PFSK-1 (cell line): Measurements from ENCODE around the gene KCNQ2.

ENCODE experiments used
- FOXP2 ChIP-seq: optimal IDR thresholded peaks from 2 replicates; pipeline ENCODE3; 2011; ENCODE audit warnings: borderline replicate concordance, control low read depth, inconsistent platforms; ENCODE audit not compliant: insufficient read depth; ENCODE audit errors: extremely low read length, extremely low read depth
- POLR2AphosphoS5 ChIP-seq: IDR thresholded peaks from 2 replicates; pipeline ENCODE4 v1.6.1; 2012; ENCODE audit warnings: low read depth, mild to moderate bottlenecking, control low read depth, low read length, moderate library complexity
- SIN3A ChIP-seq: IDR thresholded peaks from 2 replicates; pipeline ENCODE4 v1.6.1; 2012; ENCODE audit warnings: mild to moderate bottlenecking, low read length, moderate library complexity, borderline replicate concordance; ENCODE audit not compliant: insufficient read depth
- TAF1 ChIP-seq: IDR thresholded peaks from 2 replicates; pipeline ENCODE4 v1.6.1; 2012; ENCODE audit warnings: low read length, control low read depth, borderline replicate concordance; ENCODE audit not compliant: insufficient read depth
- TF ChIP-seq, protein P1 (sequence below), 2 experiments: IDR thresholded peaks; 2 replicates each; pipeline versions ENCODE4 v1.6.1 to v1.8.0; 2011 to 2012; ENCODE audit warnings: low read depth in 2 of 2, low read length in 2 of 2, control low read depth in 1 of 2, inconsistent platforms in 1 of 2, mild to moderate bottlenecking in 1 of 2, moderate library complexity in 1 of 2; ENCODE audit not compliant: insufficient read depth in 1 of 2

The KCNQ2 gene

DNA sequence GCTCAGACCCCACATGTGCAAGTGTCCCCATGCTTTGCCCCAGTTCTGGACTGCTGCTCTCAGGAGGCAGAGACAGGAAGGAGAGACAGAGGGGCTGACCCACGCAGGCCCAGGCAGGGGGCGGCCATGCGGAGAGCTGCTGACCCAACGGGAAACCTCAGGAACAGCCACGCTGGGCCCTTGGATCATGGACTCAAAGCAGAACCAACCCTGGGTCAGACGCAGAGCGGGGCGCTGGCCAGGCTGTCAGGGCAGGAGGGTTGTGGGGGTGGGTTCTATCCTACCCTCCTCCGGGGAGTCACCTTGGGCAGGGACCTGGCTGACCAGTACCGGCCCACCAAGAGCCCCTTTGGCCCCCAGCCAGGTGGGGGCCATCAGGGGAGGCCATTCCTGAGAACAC, 2.0 kb downstream of the KCNQ2 start:
- TF ChIP-seq POLR2AphosphoS5: no peak
- TF ChIP-seq SIN3A: no peak
- TF ChIP-seq, protein P1, sequence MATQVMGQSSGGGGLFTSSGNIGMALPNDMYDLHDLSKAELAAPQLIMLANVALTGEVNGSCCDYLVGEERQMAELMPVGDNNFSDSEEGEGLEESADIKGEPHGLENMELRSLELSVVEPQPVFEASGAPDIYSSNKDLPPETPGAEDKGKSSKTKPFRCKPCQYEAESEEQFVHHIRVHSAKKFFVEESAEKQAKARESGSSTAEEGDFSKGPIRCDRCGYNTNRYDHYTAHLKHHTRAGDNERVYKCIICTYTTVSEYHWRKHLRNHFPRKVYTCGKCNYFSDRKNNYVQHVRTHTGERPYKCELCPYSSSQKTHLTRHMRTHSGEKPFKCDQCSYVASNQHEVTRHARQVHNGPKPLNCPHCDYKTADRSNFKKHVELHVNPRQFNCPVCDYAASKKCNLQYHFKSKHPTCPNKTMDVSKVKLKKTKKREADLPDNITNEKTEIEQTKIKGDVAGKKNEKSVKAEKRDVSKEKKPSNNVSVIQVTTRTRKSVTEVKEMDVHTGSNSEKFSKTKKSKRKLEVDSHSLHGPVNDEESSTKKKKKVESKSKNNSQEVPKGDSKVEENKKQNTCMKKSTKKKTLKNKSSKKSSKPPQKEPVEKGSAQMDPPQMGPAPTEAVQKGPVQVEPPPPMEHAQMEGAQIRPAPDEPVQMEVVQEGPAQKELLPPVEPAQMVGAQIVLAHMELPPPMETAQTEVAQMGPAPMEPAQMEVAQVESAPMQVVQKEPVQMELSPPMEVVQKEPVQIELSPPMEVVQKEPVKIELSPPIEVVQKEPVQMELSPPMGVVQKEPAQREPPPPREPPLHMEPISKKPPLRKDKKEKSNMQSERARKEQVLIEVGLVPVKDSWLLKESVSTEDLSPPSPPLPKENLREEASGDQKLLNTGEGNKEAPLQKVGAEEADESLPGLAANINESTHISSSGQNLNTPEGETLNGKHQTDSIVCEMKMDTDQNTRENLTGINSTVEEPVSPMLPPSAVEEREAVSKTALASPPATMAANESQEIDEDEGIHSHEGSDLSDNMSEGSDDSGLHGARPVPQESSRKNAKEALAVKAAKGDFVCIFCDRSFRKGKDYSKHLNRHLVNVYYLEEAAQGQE (IDR thresholded peaks at IDR 0.05; ENCODE audit: insufficient read depth in 1 of 2, low read depth in 2 of 2, low read length in 2 of 2): no peak
- no peak for TF ChIP-seq FOXP2
- TF ChIP-seq TAF1: no peak

DNA sequence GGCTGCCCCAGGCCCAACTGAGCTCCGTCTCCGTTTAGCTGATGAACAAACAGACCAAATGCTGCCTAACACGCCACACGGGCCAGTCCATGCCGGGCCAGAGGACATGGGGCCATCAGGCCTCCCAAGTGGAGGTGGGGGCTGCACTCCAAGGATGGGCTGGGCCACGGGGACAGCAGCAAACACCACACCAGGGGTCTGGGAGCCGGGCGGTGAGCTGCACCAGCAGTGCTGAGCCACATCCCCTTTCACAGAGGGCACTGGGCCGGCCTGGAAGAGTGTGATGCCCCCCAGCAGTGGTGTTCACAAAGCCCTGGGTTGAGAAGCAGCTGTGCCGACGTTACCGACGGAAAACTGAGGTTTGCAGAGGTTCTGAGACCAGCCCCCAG, 2.7 kb downstream of the KCNQ2 start:
- TF ChIP-seq SIN3A (no peak), TAF1 (no peak), POLR2AphosphoS5 (no peak), FOXP2 (no peak)
- TF ChIP-seq, protein P1 (IDR thresholded peaks at IDR 0.05; ENCODE audit: insufficient read depth in 1 of 2, low read depth in 2 of 2, low read length in 2 of 2): no peak

DNA sequence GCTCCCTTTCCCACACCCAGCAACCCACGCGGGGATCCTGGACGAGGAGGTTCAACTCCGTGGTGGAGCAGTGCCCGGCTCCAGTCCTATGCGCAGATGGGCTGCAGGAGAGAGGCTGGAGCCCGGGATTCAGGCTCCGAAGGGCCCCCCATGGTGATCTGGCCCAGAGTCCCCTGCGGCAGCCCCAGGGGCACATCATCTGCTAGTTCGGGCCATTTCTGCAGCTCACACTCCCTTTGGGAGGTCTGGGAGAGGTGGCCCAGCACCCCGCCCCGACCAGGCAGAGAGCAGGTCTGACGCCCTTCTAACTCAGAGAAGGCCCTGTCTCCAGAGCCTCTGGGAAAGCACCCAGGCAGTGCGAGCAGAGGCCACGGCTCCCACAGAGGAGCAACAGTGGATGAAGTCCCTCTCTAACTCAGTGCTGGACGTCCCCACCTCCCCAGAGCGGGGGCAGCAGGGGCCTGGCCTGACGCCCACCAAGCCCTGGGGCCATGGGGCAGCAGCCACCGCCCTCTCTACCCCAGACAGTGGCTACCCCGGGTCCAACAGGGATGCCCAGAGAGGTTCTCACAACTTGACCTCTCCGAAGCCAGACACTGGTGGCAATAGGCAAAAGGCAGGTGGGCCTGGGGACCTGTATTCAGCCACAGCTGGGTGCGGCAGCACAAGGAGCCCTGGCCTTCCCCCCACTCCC, 3.3 kb downstream of the KCNQ2 start:
- TF ChIP-seq SIN3A (no peak), TAF1 (no peak), POLR2AphosphoS5 (no peak), FOXP2 (no peak)
- TF ChIP-seq, protein P1 (IDR thresholded peaks at IDR 0.05; ENCODE audit: insufficient read depth in 1 of 2, low read depth in 2 of 2, low read length in 2 of 2): no peak

DNA sequence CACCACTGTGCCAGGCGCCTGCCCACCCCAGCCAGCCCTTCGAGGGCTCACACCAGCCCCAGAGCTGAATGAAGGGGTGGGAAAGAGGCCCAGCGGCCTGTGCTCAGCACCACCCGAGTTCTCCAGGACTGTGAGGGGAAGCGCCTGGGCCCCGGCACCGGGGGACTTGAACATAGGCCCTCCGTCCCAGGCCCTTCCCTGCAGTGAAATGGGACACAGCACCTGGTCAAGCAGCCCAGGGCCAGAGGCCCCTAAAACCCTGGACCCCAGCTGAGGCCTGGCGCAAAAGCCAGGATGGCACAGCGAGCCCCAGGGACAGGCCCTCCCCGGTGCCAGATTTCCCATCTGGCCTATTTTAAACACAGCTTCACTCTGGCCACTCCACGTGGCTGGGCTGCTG, 4.0 kb downstream of the KCNQ2 start:
- TF ChIP-seq TAF1: no peak
- TF ChIP-seq, protein P1 (IDR thresholded peaks at IDR 0.05; ENCODE audit: insufficient read depth in 1 of 2, low read depth in 2 of 2, low read length in 2 of 2): no peak
- no peak for TF ChIP-seq FOXP2
- no peak for TF ChIP-seq SIN3A
- no peak for TF ChIP-seq POLR2AphosphoS5
